Measurements from ENCODE around the gene NTMT2. TPM values are rescaled to one million over a fixed set of nuclear protein-coding genes. Genes with fewer than 3 reads are reported as not detected.

Gene NTMT2
- total RNA-seq, 3 donors from 2014 or later (not counting 1 experiment from before 2014, with no cell fraction given): not detected

GRCh38 chr1:170214117-170215032 lies 68.6 kb downstream of the NTMT2 start:
- Mint-ChIP-seq H3K27ac (no peak overlapping the region), H3K36me3 (no peaks in the 10 kb centered on the region), H3K9me3 (no peaks in the 10 kb centered on the region), H3K4me3 (no peak overlapping the region), H3K4me1 (no peaks in the 10 kb centered on the region), H3K27me3 (ENCODE audit: low read depth in 2 of 2) (peaks cover 19 to 40% of the 10 kb centered on the region in 2 donors)
- intact Hi-C loops (cut with micrococcal nuclease): no loop called here
- Histone ChIP-seq H3K9me3 (ENCODE audit: control insufficient read depth, insufficient read depth, low read length) (no peaks in the 10 kb centered on the region), H3K27ac (ENCODE audit: low read length) (no peak overlapping the region), H3K4me3 (ENCODE audit: low read length) (no peak overlapping the region), H3K27me3 (ENCODE audit: control insufficient read depth, insufficient read depth, low read length) (peaks cover 2% of the 10 kb centered on the region), H3K4me1 (ENCODE audit: control insufficient read depth, insufficient read depth, low read length) (no peaks in the 10 kb centered on the region), H3K36me3 (ENCODE audit: control insufficient read depth, insufficient read depth, low read length) (no peaks in the 10 kb centered on the region)
- no peak for ATAC-seq
- WGBS (ENCODE audit: insufficient coverage): 20% methylated on average over 9 of the region's 10 CpGs
- no peak for TF ChIP-seq CTCF (IDR thresholded peaks at IDR 0.05)
- DNase-seq: no peak

- ATAC-seq: no peak
- Mint-ChIP-seq H3K27ac (no peak overlapping the region), H3K4me3 (no peak overlapping the region), H3K36me3 (no peaks in the 10 kb centered on the region), H3K4me1 (no peaks in the 10 kb centered on the region), H3K9me3 (no peaks in the 10 kb centered on the region), H3K27me3 (ENCODE audit: low read depth in 2 of 2) (peaks cover 16 to 34% of the 10 kb centered on the region in 2 donors)
- no peak for TF ChIP-seq CTCF (IDR thresholded peaks at IDR 0.05)
- intact Hi-C loops (cut with micrococcal nuclease): no loop called here
- Histone ChIP-seq H3K4me1 (ENCODE audit: control insufficient read depth, insufficient read depth, low read length) (no peaks in the 10 kb centered on the region), H3K9me3 (ENCODE audit: control insufficient read depth, insufficient read depth, low read length) (no peaks in the 10 kb centered on the region), H3K4me3 (ENCODE audit: low read length) (no peak overlapping the region), H3K27ac (ENCODE audit: low read length) (no peak overlapping the region), H3K36me3 (ENCODE audit: control insufficient read depth, insufficient read depth, low read length) (no peaks in the 10 kb centered on the region), H3K27me3 (ENCODE audit: control insufficient read depth, insufficient read depth, low read length) (peaks cover 2% of the 10 kb centered on the region)
- 95% methylated on average over 4 of the region's 4 CpGs for WGBS (ENCODE audit: insufficient coverage)
- no peak for DNase-seq
Measured at GRCh38 chr1:170215072-170215885, 69.5 kb downstream of the NTMT2 start.

- TF ChIP-seq CTCF (IDR thresholded peaks at IDR 0.05): no peak
- 65% methylated on average over 1 of the region's 5 CpGs for WGBS (ENCODE audit: insufficient coverage)
- Mint-ChIP-seq H3K9me3 (no peaks in the 10 kb centered on the region), H3K36me3 (no peaks in the 10 kb centered on the region), H3K27ac (no peak overlapping the region), H3K4me1 (no peaks in the 10 kb centered on the region), H3K27me3 (ENCODE audit: low read depth in 2 of 2) (peaks cover 15 to 16% of the 10 kb centered on the region in 2 donors), H3K4me3 (no peak overlapping the region)
- no peaks in the 10 kb centered on the region for H3K36me3 ChIP-seq (ENCODE audit: control insufficient read depth, insufficient read depth, low read length)
- no peak for ATAC-seq
- no peak for DNase-seq
- H3K4me1 ChIP-seq (ENCODE audit: control insufficient read depth, insufficient read depth, low read length): no peaks in the 10 kb centered on the region
- intact Hi-C loops (cut with micrococcal nuclease): no loop called here
- no peak overlapping the region for H3K27ac ChIP-seq (ENCODE audit: low read length)
- peaks cover 2% of the 10 kb centered on the region for H3K27me3 ChIP-seq (ENCODE audit: control insufficient read depth, insufficient read depth, low read length)
- no peaks in the 10 kb centered on the region for H3K9me3 ChIP-seq (ENCODE audit: control insufficient read depth, insufficient read depth, low read length)
- no peak overlapping the region for H3K4me3 ChIP-seq (ENCODE audit: low read length)
Measured at GRCh38 chr1:170217517-170218256, 71.9 kb downstream of the NTMT2 start.
